CD14-positive monocyte (primary cell): ENCODE results near the gene SH2D2A. TPM values are rescaled to one million over a fixed set of nuclear protein-coding genes. Genes with fewer than 3 reads are reported as not detected.

Experiments
- DNase-seq, 3 donors: peaks; one replicate each; pipeline ENCODE4 v3.0.0-alpha.2; 2011 to 2022
- H2AFZ ChIP-seq: 2 replicates; pipeline ENCODE4 v1.6.0; 2012; ENCODE audit warnings: mild to moderate bottlenecking, low read depth, low read length, inconsistent platforms; ENCODE audit not compliant: insufficient read depth, poor library complexity, severe bottlenecking
- H3K27ac ChIP-seq, 2 donors: 1 replicate in 1 of 2; 2 replicates in 1 of 2; pipeline ENCODE4 v1.5.1; 2012 to 2013; ENCODE audit warnings: low read length in 2 of 2, control low read depth in 1 of 2, inconsistent platforms in 1 of 2, low read depth in 1 of 2, mild to moderate bottlenecking in 1 of 2
- H3K27me3 ChIP-seq, 2 donors: one replicate each; pipeline versions ENCODE4 v1.6.0 to v1.6.1; 2011 to 2013; ENCODE audit warnings: low read length in 2 of 2; ENCODE audit not compliant: control insufficient read depth in 2 of 2, insufficient read depth in 2 of 2
- H3K36me3 ChIP-seq, 2 donors: replicated peaks in 1 of 2; 1 replicate in 1 of 2; 2 replicates in 1 of 2; pipeline versions ENCODE4 v1.5.1 to v1.6.1; 2012 to 2013; ENCODE audit warnings: low read length in 2 of 2, control low read depth in 1 of 2, inconsistent platforms in 1 of 2, mild to moderate bottlenecking in 1 of 2; ENCODE audit not compliant: insufficient read depth in 2 of 2, control insufficient read depth in 1 of 2
- H3K4me1 ChIP-seq, 2 donors: 1 replicate in 1 of 2; 2 replicates in 1 of 2; pipeline versions ENCODE4 v1.5.1 to v1.6.1; 2012 to 2013; ENCODE audit warnings: low read length in 2 of 2, control low read depth in 1 of 2, inconsistent platforms in 1 of 2, mild to moderate bottlenecking in 1 of 2, moderate library complexity in 1 of 2; ENCODE audit not compliant: insufficient read depth in 2 of 2, control insufficient read depth in 1 of 2
- H3K4me2 ChIP-seq: replicated peaks from 2 replicates; pipeline ENCODE3; 2012; ENCODE audit warnings: low read length, moderate library complexity, mild to moderate bottlenecking; ENCODE audit not compliant: poor library complexity, severe bottlenecking; ENCODE audit errors: extremely low read depth
- H3K4me3 ChIP-seq, 3 experiments: fragments of 200-600 bp in 1 of 3; sonication (generic) in 1 of 3; replicated peaks in 1 of 3; 1 replicate in 2 of 3; 2 replicates in 1 of 3; pipeline ENCODE4 v1.5.1; 2011 to 2013; ENCODE audit warnings: low read length in 3 of 3, mild to moderate bottlenecking in 3 of 3, control low read depth in 2 of 3, low read depth in 2 of 3, inconsistent platforms in 1 of 3, moderate library complexity in 1 of 3
- H3K79me2 ChIP-seq: 2 replicates; pipeline ENCODE4 v1.6.0; 2012; ENCODE audit warnings: mild to moderate bottlenecking, control low read depth, inconsistent platforms, low read length, moderate library complexity; ENCODE audit not compliant: insufficient read depth
- H3K9ac ChIP-seq: 2 replicates; pipeline ENCODE4 v1.6.0; 2017; ENCODE audit warnings: low read length, mild to moderate bottlenecking; ENCODE audit not compliant: insufficient read depth, poor library complexity, severe bottlenecking
- H3K9me3 ChIP-seq, 2 donors: replicated peaks in 1 of 2; 1 replicate in 1 of 2; 2 replicates in 1 of 2; pipeline versions ENCODE4 v1.5.1 to v1.6.1; 2012 to 2013; ENCODE audit warnings: low read length in 2 of 2, control low read depth in 1 of 2; ENCODE audit not compliant: control insufficient read depth in 1 of 2, insufficient read depth in 1 of 2
- H4K20me1 ChIP-seq: 2 replicates; pipeline ENCODE4 v1.6.0; 2012; ENCODE audit warnings: mild to moderate bottlenecking, low read length, control low read depth, moderate library complexity; ENCODE audit not compliant: insufficient read depth
- H3K27ac Mint-ChIP-seq, 7 donors: one replicate each; pipeline ENCODE4 v1.8.0; 2020; ENCODE audit warnings: mild to moderate bottlenecking in 7 of 7, mixed read lengths in 7 of 7, moderate library complexity in 6 of 7, inconsistent platforms in 2 of 7
- H3K27me3 Mint-ChIP-seq, 3 donors: one replicate each; pipeline ENCODE4 v1.8.0; 2021 to 2022; ENCODE audit warnings: low read depth in 3 of 3, mild to moderate bottlenecking in 3 of 3, mixed read lengths in 3 of 3, moderate library complexity in 3 of 3, inconsistent platforms in 1 of 3
- H3K36me3 Mint-ChIP-seq, 2 donors: one replicate each; pipeline ENCODE4 v1.8.0; 2020; ENCODE audit warnings: mixed read lengths in 2 of 2, inconsistent platforms in 1 of 2, mild to moderate bottlenecking in 1 of 2
- H3K4me1 Mint-ChIP-seq: one replicate; pipeline ENCODE4 v1.8.0; 2020; ENCODE audit warnings: mild to moderate bottlenecking, mixed read lengths
- H3K4me3 Mint-ChIP-seq, 2 donors: one replicate each; pipeline ENCODE4 v1.8.0; 2020; ENCODE audit warnings: mild to moderate bottlenecking in 2 of 2, mixed read lengths in 2 of 2, moderate library complexity in 1 of 2
- H3K9me3 Mint-ChIP-seq, 7 donors: one replicate each; pipeline ENCODE4 v1.8.0; 2020 to 2022; ENCODE audit warnings: mixed read lengths in 7 of 7, mild to moderate bottlenecking in 6 of 7, moderate library complexity in 6 of 7, inconsistent platforms in 2 of 7
- CTCF ChIP-seq: fragments of 200-600 bp; IDR thresholded peaks from one replicate; pipeline ENCODE4 v1.8.0; 2022; ENCODE audit warnings: antibody characterized with exemption, mild to moderate bottlenecking
- WGBS: methylation state at CpG from one replicate; pipeline ENCODE4 v1.1.5; 2013; ENCODE audit warnings: missing lambda C conversion rate; ENCODE audit not compliant: insufficient coverage; 5-methylcytosine and 5-hydroxymethylcytosine counted together
- intact Hi-C, 2 donors: fragments of 100-400 bp; cut with micrococcal nuclease; formaldehyde crosslinking; loops; one replicate each; pipeline versions ENCODE4 v1.15.0 to v1.15.1; 2023
- polyA plus RNA-seq, 3 donors: library from polyadenylated mRNA; depleted of rRNA in 1 of 3; unstranded in 2 of 3; stranded (reverse) in 1 of 3; fragments of 300-500 nt in 2 of 3; fragments of >200 nt in 1 of 3; fragmentation: Illumina TruSeq in 2 of 3; gene quantifications; 1 replicate in 2 of 3; 2 replicates in 1 of 3; pipeline ENCODE4 v1.2.3, GENCODE V29; 2012 to 2021

The SH2D2A gene
- polyA plus RNA-seq, 3 donors: 0.17 to 0.20 TPM; not detected in 1

- Histone ChIP-seq H3K27ac (no peak overlapping the region), H4K20me1 (no peaks in the 10 kb centered on the region), H2AFZ (no peak overlapping the region), H3K36me3 (no peaks in the 10 kb centered on the region), H3K9me3 (no peaks in the 10 kb centered on the region), H3K27me3 (peaks cover 2 to 27% of the 10 kb centered on the region in 2 donors), H3K9ac (no peak overlapping the region), H3K4me1 (no peaks in the 10 kb centered on the region), H3K4me2 (no peak overlapping the region), H3K4me3 (no peak overlapping the region), H3K79me2 (no peaks in the 10 kb centered on the region)
- intact Hi-C loops: no loop called here
- H3K27ac Mint-ChIP-seq: no peak overlapping the region
- no peak overlapping the region for H3K4me3 Mint-ChIP-seq
- DNase-seq: no peak
- WGBS: 100% methylated on average over 1 of the region's 3 CpGs
- peaks cover 0 to 2% (median 0%) of the 10 kb centered on the region in 7 donors for H3K9me3 Mint-ChIP-seq
- H3K4me1 Mint-ChIP-seq: no peaks in the 10 kb centered on the region
- no peaks in the 10 kb centered on the region for H3K36me3 Mint-ChIP-seq
- peaks cover 13 to 45% (median 23%) of the 10 kb centered on the region in 3 donors for H3K27me3 Mint-ChIP-seq
- TF ChIP-seq CTCF: no peak
Measured at GRCh38 chr1:156834322-156834721, 17.7 kb upstream of the SH2D2A start.

GRCh38 chr1:156833603-156834002 lies 17.0 kb upstream of the SH2D2A start:
- Histone ChIP-seq H2AFZ (no peak overlapping the region), H3K9me3 (no peaks in the 10 kb centered on the region), H4K20me1 (no peaks in the 10 kb centered on the region), H3K79me2 (no peaks in the 10 kb centered on the region), H3K27me3 (peaks cover 2 to 27% of the 10 kb centered on the region in 2 donors), H3K4me3 (no peak overlapping the region), H3K36me3 (no peaks in the 10 kb centered on the region), H3K4me2 (no peak overlapping the region), H3K4me1 (no peaks in the 10 kb centered on the region), H3K9ac (no peak overlapping the region), H3K27ac (no peak overlapping the region)
- Mint-ChIP-seq H3K36me3 (no peaks in the 10 kb centered on the region), H3K27ac (no peak overlapping the region), H3K27me3 (peaks cover 13 to 46% (median 24%) of the 10 kb centered on the region in 3 donors), H3K4me3 (no peak overlapping the region), H3K9me3 (peaks cover 0 to 2% (median 0%) of the 10 kb centered on the region in 7 donors), H3K4me1 (no peaks in the 10 kb centered on the region)
- intact Hi-C loops: no loop called here
- TF ChIP-seq CTCF: no peak
- no peak for DNase-seq
- no CpG with 5 or more reads among the region's 2 CpGs for WGBS
